AG04450 (cell line): ENCODE data around the gene MMP2. TPM values are rescaled to one million over a fixed set of nuclear protein-coding genes. Genes with fewer than 3 reads are reported as not detected.

Source experiments
- CTCF ChIA-PET: fragments of 300-600, 350-600 bp; formaldehyde crosslinking; extraction: SDS; loops from one replicate; lab custom pipeline; 2022; ENCODE audit warnings: antibody characterized with exemption, inconsistent platforms; lab: Charles Lee
- POLR2A ChIA-PET: fragments of 350-600 bp; formaldehyde crosslinking; extraction: SDS; loops from one replicate; lab custom pipeline; 2021; ENCODE audit warnings: antibody characterized with exemption, inconsistent platforms; lab: Yijun Ruan, JAX
- DNase-seq: peaks from one replicate; pipeline ENCODE4 v3.0.0-alpha.2; 2011; ENCODE audit warnings: low read depth, low spot score
- H3K27ac ChIP-seq: one replicate; pipeline ENCODE4 v1.5.1; 2012; ENCODE audit warnings: low read depth, low read length, control low read depth
- H3K27me3 ChIP-seq: one replicate; pipeline ENCODE4 v1.6.0; 2012; ENCODE audit warnings: low read length; ENCODE audit not compliant: control insufficient read depth, insufficient read depth
- H3K4me3 ChIP-seq: 2 replicates; pipeline ENCODE4 v1.5.1; 2011; ENCODE audit warnings: mild to moderate bottlenecking, low read depth, low read length, control low read depth
- H3K9me3 ChIP-seq: 2 replicates; pipeline ENCODE4 v1.5.1; 2012; ENCODE audit warnings: low read length; ENCODE audit not compliant: control insufficient read depth, insufficient read depth
- polyA plus RNA-seq: library from polyadenylated mRNA; depleted of rRNA; stranded (reverse); fragments of >200 nt; gene quantifications from 2 replicates; pipeline ENCODE4 v1.2.3, GENCODE V29; 2011
- TF ChIP-seq, protein P1 (sequence below): IDR thresholded peaks from 2 replicates; pipeline ENCODE4 v1.5.1; 2011; ENCODE audit warnings: low read depth, low read length, control low read depth, inconsistent platforms

Gene MMP2
- polyA plus RNA-seq, 1 experiment, result 1,281 TPM

DNA sequence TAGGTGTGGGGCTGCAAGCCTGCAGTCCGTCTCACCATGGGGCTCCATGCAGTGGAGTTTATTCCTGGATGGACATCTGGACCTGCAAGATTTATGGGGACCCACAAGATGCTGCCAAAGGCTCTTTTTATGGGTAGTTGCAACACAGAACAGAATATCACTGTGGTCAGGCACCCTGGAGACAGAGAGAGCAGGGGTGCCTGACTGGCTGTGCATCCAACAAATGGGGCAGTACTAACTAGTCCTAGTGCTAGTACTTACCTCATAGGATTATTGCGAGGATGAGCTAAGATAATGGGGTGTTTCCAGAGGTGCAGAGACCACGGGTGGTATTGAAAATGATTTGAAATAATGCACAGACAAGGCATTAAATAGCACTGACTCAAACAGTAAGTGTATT lies 42.4 kb upstream of the MMP2 start:
- DNase-seq, result no peak
- Histone ChIP-seq H3K27ac (no peak overlapping the region), H3K4me3 (no peak overlapping the region), H3K27me3 (no peaks in the 10 kb centered on the region), H3K9me3 (no peaks in the 10 kb centered on the region)
- TF ChIP-seq, protein P1, sequence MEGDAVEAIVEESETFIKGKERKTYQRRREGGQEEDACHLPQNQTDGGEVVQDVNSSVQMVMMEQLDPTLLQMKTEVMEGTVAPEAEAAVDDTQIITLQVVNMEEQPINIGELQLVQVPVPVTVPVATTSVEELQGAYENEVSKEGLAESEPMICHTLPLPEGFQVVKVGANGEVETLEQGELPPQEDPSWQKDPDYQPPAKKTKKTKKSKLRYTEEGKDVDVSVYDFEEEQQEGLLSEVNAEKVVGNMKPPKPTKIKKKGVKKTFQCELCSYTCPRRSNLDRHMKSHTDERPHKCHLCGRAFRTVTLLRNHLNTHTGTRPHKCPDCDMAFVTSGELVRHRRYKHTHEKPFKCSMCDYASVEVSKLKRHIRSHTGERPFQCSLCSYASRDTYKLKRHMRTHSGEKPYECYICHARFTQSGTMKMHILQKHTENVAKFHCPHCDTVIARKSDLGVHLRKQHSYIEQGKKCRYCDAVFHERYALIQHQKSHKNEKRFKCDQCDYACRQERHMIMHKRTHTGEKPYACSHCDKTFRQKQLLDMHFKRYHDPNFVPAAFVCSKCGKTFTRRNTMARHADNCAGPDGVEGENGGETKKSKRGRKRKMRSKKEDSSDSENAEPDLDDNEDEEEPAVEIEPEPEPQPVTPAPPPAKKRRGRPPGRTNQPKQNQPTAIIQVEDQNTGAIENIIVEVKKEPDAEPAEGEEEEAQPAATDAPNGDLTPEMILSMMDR, result no peak
- POLR2A ChIA-PET, result no interaction called here
- CTCF ChIA-PET, result no interaction called here

DNA sequence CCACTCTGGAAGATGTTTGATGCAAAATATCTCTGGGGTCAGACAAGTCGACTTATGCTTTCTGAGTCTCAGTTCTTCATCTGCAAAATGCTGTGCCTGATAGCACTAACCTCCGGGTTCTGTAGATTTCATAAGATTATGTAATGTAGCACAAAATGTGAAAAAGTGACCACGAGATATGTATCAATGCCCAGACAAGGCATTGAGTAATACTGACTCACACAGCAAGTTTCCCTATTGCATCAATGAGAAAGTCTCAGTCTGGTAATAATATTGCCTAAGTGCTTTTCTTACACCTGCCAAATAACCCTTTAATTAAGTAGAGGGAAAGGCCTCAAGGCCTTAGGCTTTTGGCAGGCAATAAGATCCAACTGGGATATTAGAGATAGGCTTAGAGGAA lies 41.4 kb upstream of the MMP2 start:
- Histone ChIP-seq H3K27me3 (no peaks in the 10 kb centered on the region), H3K27ac (no peak overlapping the region), H3K4me3 (no peak overlapping the region), H3K9me3 (no peaks in the 10 kb centered on the region)
- no peak for DNase-seq
- ChIA-PET POLR2A (no interaction called here), CTCF (no interaction called here)
- TF ChIP-seq, protein P1, result no peak

DNA sequence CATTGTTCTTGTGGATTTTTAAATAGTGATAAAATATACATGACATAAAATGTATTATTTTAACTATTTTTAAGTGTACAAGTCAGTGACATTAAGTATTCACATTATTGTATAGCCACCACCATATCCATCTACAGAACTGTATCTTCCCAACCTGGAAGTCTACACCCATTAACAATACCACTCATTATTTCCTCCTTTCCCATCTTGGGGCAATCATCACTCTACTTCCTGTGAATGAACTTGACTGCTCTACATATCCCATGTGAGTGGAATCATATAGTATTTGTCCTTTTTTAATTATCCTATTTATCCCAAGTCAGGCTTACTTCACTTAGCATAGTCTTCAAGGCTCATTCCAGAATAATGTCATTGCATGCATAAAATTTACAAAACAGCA lies 40.7 kb upstream of the MMP2 start:
- CTCF ChIA-PET, result no interaction called here
- POLR2A ChIA-PET, result no interaction called here
- TF ChIP-seq, protein P1, result no peak
- Histone ChIP-seq H3K27ac (no peak overlapping the region), H3K4me3 (no peak overlapping the region), H3K9me3 (no peaks in the 10 kb centered on the region), H3K27me3 (no peaks in the 10 kb centered on the region)
- DNase-seq, result no peak

DNA sequence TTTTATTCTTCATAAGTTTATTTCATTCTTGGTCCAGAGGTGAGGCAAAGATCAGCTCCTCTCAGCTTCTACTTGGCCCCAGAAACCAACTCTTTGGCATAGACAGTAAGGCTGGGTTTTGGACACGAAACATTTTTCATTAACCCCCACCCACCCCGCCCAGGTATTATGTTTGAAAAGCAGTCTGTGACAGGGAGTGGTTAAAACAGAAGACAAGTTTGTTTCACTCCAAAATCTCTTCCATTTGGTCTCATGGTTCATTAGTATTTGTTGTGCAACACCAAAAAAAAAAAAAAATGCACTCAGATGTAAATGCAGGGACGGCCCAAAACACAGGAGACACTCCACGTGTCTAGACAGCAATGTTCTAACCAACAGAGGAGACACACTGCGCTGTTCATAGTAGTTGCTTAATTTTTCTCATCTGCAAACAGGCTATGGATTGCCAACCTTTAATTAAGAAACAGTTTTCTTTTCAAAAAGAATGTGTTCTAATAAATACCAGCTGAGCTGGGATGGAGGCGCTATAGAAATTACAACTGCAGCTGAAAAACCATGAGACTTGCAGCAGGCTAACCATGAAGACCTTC lies 39.8 kb upstream of the MMP2 start:
- Histone ChIP-seq H3K27me3 (no peaks in the 10 kb centered on the region), H3K9me3 (no peaks in the 10 kb centered on the region)

More for the DNA sequence above, 39.8 kb upstream of the MMP2 start:
- ChIA-PET CTCF (interaction anchor here (1.6 kb wide), 1 partner anchor 25 kb away, joined by 5 read pairs; no protein-coding TSS in a partner anchor), POLR2A (no interaction called here)
- no peak overlapping the region for H3K27ac ChIP-seq
- DNase-seq, result no peak
- TF ChIP-seq, protein P1, result no peak
- H3K4me3 ChIP-seq, result no peak overlapping the region
